SKM-1 treated with dmso at 0.1 percent for 144 hours (cell line): ENCODE results near the gene ARID1B.

Source experiments
- DNase-seq: peaks from one replicate; lab custom pipeline; 2025; ENCODE audit not compliant: unreplicated experiment; lab: John Stamatoyannopoulos, UW

ARID1B gene

GRCh38 chr6:157198425-157199279 is 421.5 kb downstream of the ARID1B start:
- DNase-seq, result no peak

GRCh38 chr6:157200117-157200516 is 422.9 kb downstream of the ARID1B start:
- no peak for DNase-seq

DNA sequence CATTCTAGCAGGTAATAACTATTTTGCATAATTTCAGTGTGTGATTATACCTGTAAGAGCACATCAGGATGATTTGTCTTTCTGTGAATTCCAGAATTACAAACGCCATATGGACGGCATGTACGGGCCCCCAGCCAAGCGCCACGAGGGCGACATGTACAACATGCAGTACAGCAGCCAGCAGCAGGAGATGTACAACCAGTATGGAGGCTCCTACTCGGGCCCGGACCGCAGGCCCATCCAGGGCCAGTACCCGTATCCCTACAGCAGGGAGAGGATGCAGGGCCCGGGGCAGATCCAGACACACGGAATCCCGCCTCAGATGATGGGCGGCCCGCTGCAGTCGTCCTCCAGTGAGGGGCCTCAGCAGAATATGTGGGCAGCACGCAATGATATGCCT is 423.4 kb downstream of the ARID1B start:
- no peak for DNase-seq

DNA sequence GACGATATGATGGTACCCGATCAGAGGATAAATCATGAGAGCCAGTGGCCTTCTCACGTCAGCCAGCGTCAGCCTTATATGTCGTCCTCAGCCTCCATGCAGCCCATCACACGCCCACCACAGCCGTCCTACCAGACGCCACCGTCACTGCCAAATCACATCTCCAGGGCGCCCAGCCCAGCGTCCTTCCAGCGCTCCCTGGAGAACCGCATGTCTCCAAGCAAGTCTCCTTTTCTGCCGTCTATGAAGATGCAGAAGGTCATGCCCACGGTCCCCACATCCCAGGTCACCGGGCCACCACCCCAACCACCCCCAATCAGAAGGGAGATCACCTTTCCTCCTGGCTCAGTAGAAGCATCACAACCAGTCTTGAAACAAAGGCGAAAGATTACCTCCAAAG is 423.9 kb downstream of the ARID1B start:
- no peak for DNase-seq

GRCh38 chr6:157203312-157203744 is 426.1 kb downstream of the ARID1B start:
- DNase-seq, result no peak

GRCh38 chr6:157203764-157204163 is 426.6 kb downstream of the ARID1B start:
- no peak for DNase-seq

GRCh38 chr6:157205473-157206358 is 428.5 kb downstream of the ARID1B start:
- DNase-seq, result no peak

- no peak for DNase-seq
Measured at GRCh38 chr6:157206359-157206815, 429.2 kb downstream of the ARID1B start.

GRCh38 chr6:157207521-157208076 is 430.4 kb downstream of the ARID1B start:
- no peak for DNase-seq

- no peak for DNase-seq
Measured at GRCh38 chr6:157209865-157210530, 432.8 kb downstream of the ARID1B start.

- no peak for DNase-seq
Measured at GRCh38 chr6:157210954-157211353, 433.8 kb downstream of the ARID1B start.

DNA sequence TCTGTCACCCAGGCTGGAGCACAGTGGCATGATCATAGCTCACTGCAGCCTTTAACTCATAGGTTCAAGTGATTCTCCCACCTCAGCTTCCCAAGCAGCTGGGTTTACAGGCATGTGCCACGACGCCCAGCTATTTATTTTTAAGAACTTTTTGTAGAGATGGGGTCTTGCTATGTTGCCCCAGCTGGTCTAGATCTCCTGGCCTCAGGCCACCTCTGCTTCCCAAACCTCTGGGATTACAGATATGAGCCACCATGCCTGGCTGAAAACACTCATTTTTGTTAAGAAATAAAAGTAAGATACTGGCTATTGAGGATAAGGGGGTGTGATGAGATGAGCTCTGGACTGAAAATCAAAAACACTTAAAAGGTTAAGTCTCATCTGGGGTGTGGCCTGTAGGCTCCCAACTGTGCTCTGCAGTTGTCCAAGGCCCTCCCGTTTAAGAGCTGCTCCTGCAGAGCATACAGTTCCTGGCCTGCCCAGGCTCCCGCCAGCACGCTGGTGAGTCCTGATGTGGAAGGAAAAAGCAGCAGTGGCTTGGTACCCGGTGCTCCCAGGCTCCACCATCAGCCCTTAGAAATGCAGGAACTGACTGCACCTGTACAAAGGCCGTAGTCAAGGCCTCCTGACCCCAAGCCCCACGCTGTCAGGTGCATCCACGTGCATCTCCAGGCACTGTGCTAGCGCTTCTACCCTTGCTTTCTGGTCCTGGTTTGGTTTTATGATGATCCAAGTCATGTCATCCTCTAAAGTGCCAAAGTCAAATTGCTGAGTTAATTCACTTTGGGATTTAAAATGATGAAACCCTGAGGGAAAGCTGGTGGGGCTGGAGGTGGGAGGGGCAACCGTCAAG is 434.7 kb downstream of the ARID1B start:
- no peak for DNase-seq

GRCh38 chr6:157213426-157213825 is 436.2 kb downstream of the ARID1B start:
- DNase-seq, result no peak

DNA sequence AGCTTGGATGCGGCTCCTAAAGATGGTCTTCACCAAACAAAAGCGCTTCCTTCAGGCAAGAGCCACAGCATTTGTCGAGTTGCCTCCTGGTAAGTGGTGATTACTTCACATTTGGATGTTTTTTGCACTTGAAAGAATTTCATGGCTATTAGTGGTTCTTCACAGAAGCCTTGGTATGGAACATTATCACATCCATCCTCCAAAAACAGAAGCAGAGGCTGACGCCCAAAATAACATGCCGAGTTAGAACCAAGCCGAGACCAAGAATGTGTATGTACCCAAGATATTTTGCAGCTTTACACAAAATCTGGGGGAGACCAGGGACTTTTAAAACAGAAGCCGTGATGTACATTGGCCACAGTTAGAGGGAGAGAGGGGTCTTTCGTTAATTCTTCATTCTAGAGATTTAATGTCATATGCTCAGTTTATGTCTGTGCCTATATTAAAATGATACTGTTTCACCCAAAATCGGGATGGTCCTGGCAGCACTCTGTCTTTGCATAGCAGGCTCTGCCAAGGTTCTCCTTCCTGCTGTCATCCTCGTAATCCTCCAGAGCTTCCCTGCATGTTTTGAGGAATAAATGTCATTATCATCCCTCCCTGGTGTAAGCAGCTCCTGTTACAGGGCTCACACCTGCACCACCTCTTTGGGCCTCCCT is 436.9 kb downstream of the ARID1B start:
- DNase-seq, result no peak

DNA sequence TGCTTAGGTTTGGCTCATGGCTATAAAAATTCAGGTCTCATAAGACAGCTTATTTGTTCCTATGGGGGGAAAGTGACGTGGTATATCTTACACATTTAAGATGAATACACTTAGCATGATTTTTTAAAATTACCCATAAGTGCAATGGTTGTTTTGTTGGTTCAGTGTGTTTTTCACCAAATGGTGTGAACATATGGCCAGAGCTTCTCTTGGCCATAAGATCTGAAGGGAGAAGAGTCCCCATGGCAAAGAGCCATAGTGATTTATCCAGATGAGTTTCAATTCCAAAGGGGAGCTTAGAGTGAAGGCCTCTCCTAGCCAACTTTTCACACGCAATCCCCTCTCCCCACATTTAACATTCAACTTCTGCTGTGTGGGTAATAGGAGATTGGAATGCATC is 438.5 kb downstream of the ARID1B start:
- no peak for DNase-seq

DNA sequence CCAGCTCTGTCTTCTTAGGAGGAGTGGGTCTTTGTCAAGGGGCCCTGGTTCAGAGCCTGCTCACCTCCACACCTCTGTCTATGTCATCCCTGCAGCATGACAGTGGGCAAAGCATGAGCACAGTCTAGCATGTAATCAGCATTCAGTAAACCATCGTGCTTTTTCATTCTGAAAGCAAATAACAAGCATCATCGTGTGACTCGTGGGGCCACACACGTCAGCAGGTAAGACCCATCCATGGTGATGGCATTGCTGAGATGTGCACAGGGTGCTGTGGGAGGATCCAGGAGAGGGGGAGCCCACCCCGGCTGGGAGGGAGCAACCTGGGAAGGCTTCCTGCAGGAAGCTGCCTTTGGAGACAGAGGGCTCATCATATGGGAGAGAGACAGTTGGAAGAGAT is 439.4 kb downstream of the ARID1B start:
- DNase-seq, result no peak

DNA sequence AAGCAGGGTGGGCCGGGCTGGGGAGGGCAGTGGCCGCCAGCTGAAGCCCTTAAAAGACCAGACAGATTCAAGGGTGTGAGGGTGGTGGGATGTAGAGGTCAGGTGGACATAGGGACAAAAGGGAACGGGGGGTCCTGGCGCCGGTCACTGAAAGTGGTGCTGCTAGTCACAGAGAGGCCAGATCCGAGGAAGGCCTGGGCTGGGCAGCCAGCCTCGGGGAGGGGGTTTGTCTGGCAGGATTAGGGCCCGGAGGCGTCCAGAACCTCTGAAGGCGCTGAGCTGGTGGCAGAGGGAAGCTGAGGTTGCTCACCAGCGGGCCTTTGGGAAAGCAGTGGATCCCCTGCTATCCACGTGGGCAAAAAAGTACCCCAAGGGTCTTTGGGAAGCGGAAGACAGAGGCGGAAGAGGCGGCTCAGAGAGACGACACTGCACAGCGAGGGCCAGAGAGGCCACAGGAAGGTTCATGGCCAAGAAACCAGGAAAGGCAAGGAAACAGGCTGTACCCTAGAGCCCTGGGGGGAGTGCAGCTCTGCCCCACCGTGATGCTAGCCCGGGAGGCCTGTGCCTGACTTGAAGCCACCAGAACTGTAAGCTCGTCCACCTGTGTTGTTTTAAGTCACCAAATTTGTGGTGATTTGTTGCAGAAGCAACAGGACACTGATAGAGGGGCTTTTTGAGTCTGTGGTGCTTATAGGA is 440.2 kb downstream of the ARID1B start:
- no peak for DNase-seq

GRCh38 chr6:157217894-157218370 is 440.8 kb downstream of the ARID1B start:
- no peak for DNase-seq
